ENCODE results near the gene C1GALT1C1L.

DNA sequence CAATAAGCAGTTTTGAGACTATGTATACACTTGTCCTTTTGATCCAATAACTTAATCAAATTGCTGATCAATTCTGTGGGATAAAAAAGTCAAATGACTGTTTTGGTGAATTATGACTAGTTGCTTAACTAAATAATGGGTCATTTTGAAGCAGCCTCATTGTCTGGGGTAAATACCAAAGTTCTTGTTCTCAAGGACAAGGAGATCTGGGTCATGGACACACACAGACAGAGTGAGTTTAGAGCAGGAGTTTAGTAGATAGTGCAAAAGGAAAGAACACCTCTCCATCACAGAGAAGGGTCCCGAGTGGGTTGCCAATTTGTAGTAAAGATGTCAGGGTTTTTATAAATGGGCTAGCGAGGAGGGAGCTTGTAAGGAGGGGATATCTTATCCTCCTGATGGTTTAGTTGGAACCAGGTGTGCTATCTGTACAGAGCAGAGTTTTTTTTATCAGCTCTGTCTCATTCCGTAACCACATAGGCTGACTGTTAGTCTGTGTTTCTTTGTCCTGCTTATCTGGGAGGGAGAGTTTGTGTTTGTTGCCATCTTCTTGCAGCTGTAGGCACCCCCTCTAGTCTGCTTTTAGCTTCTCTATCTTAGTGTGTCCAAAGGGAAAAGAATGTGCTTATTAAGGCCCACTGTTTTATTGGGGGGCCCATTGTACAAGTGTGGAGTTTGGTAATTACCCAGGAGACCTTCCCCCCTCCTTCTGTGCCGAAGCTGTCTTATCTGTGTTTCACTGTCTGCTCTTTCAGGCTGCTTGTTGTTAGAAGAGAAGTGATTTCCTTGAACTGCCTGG, 48.7 kb upstream of the C1GALT1C1L start:
- TF ChIP-seq, protein P1, sequence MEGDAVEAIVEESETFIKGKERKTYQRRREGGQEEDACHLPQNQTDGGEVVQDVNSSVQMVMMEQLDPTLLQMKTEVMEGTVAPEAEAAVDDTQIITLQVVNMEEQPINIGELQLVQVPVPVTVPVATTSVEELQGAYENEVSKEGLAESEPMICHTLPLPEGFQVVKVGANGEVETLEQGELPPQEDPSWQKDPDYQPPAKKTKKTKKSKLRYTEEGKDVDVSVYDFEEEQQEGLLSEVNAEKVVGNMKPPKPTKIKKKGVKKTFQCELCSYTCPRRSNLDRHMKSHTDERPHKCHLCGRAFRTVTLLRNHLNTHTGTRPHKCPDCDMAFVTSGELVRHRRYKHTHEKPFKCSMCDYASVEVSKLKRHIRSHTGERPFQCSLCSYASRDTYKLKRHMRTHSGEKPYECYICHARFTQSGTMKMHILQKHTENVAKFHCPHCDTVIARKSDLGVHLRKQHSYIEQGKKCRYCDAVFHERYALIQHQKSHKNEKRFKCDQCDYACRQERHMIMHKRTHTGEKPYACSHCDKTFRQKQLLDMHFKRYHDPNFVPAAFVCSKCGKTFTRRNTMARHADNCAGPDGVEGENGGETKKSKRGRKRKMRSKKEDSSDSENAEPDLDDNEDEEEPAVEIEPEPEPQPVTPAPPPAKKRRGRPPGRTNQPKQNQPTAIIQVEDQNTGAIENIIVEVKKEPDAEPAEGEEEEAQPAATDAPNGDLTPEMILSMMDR (IDR thresholded peaks at IDR 0.05; ENCODE audit: low read depth, low read length, poor library complexity, severe bottlenecking): no peak
- TF ChIP-seq EZH2phosphoT487 (IDR thresholded peaks at IDR 0.05; ENCODE audit: borderline replicate concordance, low read length): no peak

All from DOHH2 (cell line).